Daoy (cell line): Measurements from ENCODE around the gene S100A13. TPM values are rescaled to one million over a fixed set of nuclear protein-coding genes. Genes with fewer than 3 reads are reported as not detected.

Source experiments
- DNase-seq: peaks from one replicate; pipeline ENCODE4 v3.0.0-alpha.2; 2015; ENCODE audit warnings: low read depth
- total RNA-seq: library from RNA; depleted of rRNA; stranded (reverse); fragments of >200 nt; shearing (Covaris generic); gene quantifications from 2 replicates; pipeline ENCODE4 v1.2.3, GENCODE V29; 2014; rRNA removed

S100A13 gene
- total RNA-seq, 1 experiment from 2014 or later: 126 TPM

DNA sequence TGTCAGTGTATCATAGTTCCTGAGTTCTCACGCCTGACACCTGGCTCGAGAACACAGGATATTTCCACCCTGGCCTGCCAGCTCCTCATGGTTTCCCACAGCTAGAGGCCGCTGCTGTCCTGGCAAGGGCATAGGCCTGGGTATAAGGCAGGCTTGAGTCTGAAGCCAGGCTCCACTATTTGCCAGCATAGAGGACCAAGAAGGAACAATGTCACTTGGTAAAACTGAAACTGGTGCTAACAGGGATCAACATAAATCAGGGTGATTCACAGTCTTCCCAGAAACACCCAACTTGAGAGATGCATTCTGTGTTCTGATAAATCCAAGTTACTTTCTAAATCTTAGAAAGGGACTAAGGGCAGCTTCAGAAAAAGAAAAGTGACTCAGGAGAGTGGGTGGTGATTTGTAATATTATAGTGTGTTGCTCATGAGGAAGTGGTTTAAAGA lies 54.7 kb downstream of the S100A13 start:
- peak; percentile 89 for DNase-seq

DNA sequence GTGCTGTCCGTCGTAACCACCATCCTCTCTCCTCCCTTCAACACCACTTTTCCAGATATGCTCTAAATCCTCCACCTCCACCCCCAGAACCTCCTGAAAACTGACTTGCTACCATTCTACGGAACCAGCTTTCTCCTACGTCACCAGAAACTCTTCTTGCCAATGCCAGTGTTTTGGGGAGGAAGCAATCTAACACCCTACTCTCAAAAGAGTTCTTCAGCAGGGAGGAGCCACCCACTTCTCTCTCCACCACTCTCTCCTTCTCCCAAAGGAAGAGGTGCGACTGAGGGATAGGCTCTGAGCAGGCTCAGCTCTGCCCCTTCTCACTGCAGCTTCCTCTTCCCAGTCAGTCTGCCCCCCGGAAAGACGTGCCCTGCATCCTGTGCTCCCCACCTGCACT lies 55.6 kb downstream of the S100A13 start:
- no peak for DNase-seq

DNA sequence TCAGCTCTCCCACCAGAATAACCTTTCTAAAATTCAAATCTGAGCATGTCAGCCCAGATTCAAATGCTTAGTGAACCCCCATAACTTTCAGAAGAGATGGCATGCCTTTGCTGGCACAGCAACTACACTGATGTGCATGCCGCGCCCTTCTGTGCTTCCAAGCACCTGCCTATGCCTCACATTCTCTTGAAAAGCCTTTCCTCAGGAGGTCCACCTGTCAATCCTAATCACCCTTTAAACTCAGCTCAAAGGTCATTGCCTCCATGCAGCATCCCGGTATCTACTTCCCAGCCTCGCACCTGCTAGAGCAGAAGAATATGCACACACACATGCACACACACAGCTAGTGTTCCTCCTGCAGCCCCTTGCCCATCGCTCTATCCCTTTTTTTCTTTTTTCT lies 56.4 kb downstream of the S100A13 start:
- no peak for DNase-seq

DNA sequence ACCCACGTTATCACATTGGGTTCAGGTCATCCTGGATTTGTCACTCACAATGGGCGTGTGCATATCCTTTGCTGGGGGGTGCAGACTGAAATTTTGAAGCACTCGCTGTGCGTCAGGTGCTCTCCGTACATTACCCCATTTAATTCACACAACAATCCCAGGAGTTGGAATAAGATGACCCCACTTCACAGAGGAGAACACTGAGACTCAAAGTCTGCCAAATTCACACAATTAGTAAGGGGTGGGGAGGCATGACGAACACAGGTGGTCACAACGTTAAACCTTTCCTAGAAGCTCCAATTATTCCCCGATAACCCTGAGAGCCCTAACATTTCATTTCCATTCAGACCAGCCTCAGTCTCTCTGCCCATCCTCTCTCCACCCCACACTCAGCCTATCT lies 57.8 kb downstream of the S100A13 start:
- no peak for DNase-seq

Other genes starting within 250 kb of the S100A13 start
- gene S100A8, start 236.4 kb downstream of the S100A13 start, total RNA-seq: not detected in 2 replicates
- not detected in 2 replicates for gene S100A7A, start 211.0 kb downstream of the S100A13 start, total RNA-seq
- not detected in 2 replicates for gene S100A7, start 166.9 kb downstream of the S100A13 start, total RNA-seq
- gene S100A6, start 91.5 kb downstream of the S100A13 start, total RNA-seq: 428 and 491 TPM in 2 replicates
- gene S100A5, start 86.6 kb downstream of the S100A13 start, total RNA-seq: 0.34 TPM in 1 of 2 replicates, not detected in the other
- 15.7 and 20.6 TPM in 2 replicates for gene S100A4, start 81.7 kb downstream of the S100A13 start, total RNA-seq
- gene S100A3, start 78.2 kb downstream of the S100A13 start, total RNA-seq: 9.0 and 12.2 TPM in 2 replicates
- 86.8 and 88.6 TPM in 2 replicates for gene S100A2, start 61.7 kb downstream of the S100A13 start, total RNA-seq
- 131 and 135 TPM in 2 replicates for gene S100A16, start 14.4 kb downstream of the S100A13 start, total RNA-seq
- gene S100A14, start 11.2 kb downstream of the S100A13 start, total RNA-seq: not detected in 2 replicates
- gene S100A1, start 929 bp upstream of the S100A13 start, total RNA-seq: 0.40 TPM in 1 of 2 replicates, not detected in the other
- 36.2 and 43.0 TPM in 2 replicates for gene CHTOP, start 6.6 kb upstream of the S100A13 start, total RNA-seq
- 45.0 and 58.5 TPM in 2 replicates for gene SNAPIN, start 31.2 kb upstream of the S100A13 start, total RNA-seq
- gene ILF2, start 43.5 kb upstream of the S100A13 start, total RNA-seq: 617 and 629 TPM in 2 replicates
- not detected in 2 replicates for gene NPR1, start 51.2 kb upstream of the S100A13 start, total RNA-seq
- 31.0 and 34.6 TPM in 2 replicates for gene INTS3, start 100.5 kb upstream of the S100A13 start, total RNA-seq
- 3.2 and 3.3 TPM in 2 replicates for gene SLC27A3, start 147.9 kb upstream of the S100A13 start, total RNA-seq